GM18951 (cell line): ENCODE results near the gene SLC22A23.

Experiments
- POLR2A ChIP-seq: IDR thresholded peaks from 4 replicates; pipeline ENCODE4 v1.6.1; 2011; ENCODE audit warnings: mild to moderate bottlenecking; ENCODE audit not compliant: insufficient read length, insufficient read depth; ENCODE audit errors: extremely low read depth
- in situ Hi-C: fragments of 300-500 bp; cut with MboI; formaldehyde crosslinking; loops from one replicate; pipeline ENCODE4 v1.12.0; 2022; ENCODE audit warnings: low sequenced_read_pairs, mixed read lengths, inconsistent platforms; ENCODE audit not compliant: unreplicated experiment

SLC22A23 gene

DNA sequence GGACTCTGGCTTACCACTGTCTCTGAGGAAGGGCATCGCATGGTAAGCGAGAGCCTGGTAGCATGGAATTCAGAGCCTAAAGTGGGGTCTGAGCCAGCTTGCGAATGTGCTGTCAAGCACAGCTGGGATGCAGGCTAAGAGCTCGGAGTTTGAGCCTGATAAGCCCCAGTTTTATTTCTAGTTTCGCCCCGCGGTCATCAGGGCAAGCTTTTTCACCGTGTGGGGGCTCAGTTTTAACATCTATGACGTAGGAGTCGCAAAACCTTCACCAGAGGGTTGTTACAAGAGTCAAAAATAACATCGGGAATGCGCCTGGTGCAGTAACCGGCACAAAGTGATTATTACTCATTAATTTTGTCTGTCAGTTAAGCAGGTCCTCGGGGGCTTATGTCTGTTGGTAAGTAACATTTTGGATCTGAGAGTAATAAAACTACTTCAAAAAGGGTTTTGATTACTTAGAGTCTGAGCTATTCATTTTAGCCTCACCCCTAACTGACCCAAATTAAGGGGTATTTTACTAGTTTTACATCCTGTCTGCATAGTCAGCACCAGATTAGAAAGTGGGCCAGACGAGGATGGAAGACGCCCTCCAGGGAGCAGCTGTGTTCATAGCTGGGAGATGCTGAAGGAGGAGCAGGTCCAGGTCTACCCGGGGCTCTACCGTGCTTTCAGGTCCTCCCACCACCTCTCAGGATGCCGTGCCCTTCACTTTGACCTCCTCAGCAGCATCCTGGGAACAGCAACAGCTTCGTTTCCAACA is 29.7 kb downstream of the SLC22A23 start:
- in situ Hi-C loops, result no loop called here
- TF ChIP-seq POLR2A, result no peak

DNA sequence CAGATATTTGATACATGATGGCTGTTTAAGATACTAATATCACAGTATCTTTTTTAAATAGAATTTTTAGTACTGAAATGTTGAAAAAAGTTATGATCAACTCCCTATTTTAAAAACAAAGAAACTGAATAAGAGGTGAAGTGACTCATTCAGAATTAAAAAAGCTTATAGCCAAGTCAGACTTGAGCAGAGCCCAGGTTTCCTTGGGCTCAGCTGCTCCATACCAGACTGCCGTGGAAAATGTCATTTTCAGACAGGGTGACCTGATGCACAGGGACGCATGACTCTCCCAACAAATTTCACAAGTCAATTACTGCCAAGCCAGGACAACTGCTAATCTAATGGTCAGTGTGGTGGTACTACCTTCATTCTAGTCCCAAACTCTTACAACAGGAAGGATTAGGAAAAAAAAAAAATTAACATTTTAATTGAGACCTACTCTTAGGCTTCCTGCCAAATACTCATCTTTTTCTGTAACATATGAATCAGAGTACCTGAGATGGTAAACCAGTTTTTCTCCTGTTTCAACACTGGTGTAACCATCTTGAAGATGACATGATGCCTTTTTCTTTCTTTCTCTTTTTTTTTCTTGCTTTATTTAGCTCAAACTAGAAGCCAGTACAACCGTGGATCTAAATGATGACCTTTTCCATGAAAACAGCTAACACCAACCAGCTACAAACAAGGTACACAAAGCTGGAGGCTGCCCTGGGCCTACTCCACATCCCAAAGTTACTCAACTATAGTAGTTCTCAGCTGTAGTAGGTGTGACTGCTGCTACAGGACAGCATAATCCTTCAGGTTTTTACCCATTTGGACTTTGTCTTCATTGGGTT is 30.5 kb downstream of the SLC22A23 start:
- no peak for TF ChIP-seq POLR2A
- in situ Hi-C loops, result no loop called here

DNA sequence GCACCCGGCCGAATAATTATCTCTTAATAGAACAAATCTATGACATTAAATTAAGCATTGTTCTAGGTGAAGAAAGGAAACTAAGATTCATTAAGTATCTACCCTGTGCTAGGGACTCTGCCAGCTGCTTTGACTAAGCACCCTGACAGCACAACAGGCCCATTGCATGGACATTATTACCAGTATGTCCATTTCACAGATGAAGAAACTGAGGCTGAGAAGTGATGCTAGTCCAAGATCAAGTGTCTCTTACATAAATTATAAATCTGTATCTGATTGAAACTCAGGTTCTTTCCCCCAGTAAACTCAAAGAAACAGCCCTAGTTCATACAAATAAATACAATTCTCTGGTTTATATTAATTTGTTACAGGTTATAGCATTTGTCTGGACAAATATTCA is 31.3 kb downstream of the SLC22A23 start:
- in situ Hi-C loops, result no loop called here
- no peak for TF ChIP-seq POLR2A

GRCh38 chr6:3424185-3424927 is 32.5 kb downstream of the SLC22A23 start:
- no peak for TF ChIP-seq POLR2A
- in situ Hi-C loops, result no loop called here

- TF ChIP-seq POLR2A, result no peak
- in situ Hi-C loops, result no loop called here
Observed at GRCh38 chr6:3423439-3424184, 33.2 kb downstream of the SLC22A23 start.

DNA sequence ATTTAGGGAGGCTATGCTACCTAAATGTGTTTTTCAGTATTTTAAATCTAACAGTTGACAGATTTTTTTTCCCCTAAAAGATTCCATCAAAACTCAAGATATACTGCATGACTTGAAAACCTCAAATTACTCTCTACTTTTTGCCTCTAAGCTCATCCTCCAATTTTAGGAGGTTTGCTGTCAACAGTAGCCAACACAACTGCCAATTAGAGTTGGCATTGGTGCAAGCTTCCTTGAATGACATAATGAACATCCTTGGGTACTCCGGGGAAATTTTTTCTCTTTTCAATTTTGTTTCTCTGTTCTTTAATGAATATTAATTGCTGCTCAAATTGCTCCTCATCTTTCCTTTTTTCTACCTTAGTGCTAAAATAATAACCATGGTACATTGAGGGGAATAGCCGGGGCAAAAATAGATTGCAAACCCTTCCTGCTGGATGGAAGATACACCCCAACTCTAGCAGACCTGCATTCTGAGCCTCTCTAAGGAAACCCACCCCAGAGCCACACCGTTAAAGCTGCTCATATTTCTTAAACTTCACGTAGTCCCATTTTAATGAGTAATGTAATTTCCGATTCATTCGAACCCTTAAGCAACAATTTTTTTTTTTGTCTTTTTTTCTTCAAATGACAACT is 34.3 kb downstream of the SLC22A23 start:
- no peak for TF ChIP-seq POLR2A
- in situ Hi-C loops, result no loop called here

DNA sequence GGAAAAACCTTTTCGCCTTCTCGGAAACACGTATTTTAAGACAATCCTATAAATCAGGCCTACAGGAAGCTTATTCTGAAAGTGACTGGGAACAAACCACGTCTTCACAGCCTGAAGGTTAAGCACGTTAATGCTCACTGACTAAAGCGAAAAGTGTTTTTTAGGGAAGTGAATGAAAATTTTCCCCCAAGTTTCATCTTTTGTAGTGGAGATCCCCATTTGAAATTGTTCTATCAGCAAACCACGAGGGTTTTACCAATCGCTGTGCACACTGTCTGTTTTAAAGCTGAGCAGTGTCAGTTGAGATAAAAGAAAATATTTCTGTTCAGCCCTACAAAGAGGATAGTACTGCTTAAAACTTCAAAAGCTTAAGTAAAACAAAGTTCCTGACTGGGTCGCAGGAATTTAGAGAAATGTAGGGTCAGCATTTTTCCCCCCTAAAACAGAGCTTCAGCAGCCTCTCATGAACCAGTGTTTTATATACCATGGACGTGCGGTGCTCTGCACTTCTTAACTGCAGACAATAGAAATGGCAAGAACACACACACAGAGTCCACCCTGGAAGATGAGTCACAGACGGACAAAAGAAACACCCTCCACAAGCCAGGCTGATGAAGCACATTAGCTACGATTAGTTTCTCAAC is 34.9 kb downstream of the SLC22A23 start:
- TF ChIP-seq POLR2A, result no peak
- in situ Hi-C loops, result no loop called here

GRCh38 chr6:3421143-3421542 is 35.7 kb downstream of the SLC22A23 start:
- in situ Hi-C loops, result no loop called here
- TF ChIP-seq POLR2A, result no peak

GRCh38 chr6:3419624-3420272 is 37.1 kb downstream of the SLC22A23 start:
- in situ Hi-C loops, result no loop called here
- no peak for TF ChIP-seq POLR2A

- TF ChIP-seq POLR2A, result no peak
- in situ Hi-C loops, result no loop called here
Observed at GRCh38 chr6:3418496-3419060, 38.3 kb downstream of the SLC22A23 start.

DNA sequence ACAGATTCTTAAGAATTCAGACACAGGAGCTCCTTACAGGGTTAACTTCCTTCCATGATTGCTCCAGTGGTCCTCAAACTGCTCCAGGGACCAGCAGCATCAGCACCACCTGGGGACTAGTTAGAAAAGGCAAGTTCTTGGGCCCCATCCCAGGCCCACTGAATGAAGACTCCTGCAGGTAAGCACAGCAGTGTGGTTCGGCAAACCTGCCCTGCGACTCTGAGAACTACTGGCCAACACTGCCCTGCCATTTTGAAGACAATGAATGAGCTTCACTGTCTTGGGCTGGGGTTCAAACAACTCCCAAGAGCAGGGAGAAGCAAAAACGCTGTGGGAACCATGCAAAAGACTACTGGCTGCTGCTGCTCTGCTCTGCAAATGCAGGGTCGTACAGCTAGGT is 39.4 kb downstream of the SLC22A23 start:
- in situ Hi-C loops, result no loop called here
- TF ChIP-seq POLR2A, result no peak
